22Rv1 (cell line): ENCODE results near the gene DHCR24.

ENCODE experiments used
- ZFX ChIP-seq: fragments of 450-650 bp; IDR thresholded peaks from 2 replicates; pipeline ENCODE4 v1.6.1; 2017; ENCODE audit warnings: antibody characterized with exemption, borderline replicate concordance
- TF ChIP-seq, protein P1 (sequence below): fragments of 450-650 bp; IDR thresholded peaks from 2 replicates; pipeline ENCODE4 v1.5.1; 2017; ENCODE audit warnings: mild to moderate bottlenecking

DNA sequence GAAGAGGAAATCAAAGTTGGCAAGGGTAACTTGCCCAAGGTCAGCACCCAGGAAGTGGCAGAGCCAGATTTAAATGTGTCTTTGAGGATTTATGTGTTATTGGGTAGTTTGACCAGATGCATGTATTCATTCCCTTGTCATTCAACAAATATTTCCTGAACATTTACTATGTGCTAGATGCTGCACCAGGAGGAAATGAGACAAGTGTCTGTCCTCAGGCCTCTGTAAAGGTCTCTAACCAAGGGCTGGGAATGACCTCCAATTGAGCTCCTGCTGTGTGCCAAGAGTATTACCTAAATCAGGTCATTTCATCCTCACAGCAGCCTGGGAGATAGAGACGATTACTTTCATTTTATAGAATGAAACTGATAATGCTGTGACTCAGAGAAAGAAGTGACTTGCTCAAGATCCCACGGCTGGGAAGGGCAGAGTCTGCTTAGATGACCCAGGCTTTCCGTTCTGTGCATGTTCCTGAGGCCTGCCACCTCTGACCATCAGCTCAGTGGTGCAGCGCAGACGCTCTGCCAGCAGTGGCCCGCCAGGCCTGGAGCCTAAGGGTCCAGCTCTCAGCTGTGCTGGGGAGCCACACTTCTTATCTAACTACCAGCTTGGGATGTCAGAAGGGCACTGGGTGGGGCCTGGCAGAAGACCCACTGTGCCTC, 82.4 kb downstream of the DHCR24 start:
- TF ChIP-seq, protein P1, sequence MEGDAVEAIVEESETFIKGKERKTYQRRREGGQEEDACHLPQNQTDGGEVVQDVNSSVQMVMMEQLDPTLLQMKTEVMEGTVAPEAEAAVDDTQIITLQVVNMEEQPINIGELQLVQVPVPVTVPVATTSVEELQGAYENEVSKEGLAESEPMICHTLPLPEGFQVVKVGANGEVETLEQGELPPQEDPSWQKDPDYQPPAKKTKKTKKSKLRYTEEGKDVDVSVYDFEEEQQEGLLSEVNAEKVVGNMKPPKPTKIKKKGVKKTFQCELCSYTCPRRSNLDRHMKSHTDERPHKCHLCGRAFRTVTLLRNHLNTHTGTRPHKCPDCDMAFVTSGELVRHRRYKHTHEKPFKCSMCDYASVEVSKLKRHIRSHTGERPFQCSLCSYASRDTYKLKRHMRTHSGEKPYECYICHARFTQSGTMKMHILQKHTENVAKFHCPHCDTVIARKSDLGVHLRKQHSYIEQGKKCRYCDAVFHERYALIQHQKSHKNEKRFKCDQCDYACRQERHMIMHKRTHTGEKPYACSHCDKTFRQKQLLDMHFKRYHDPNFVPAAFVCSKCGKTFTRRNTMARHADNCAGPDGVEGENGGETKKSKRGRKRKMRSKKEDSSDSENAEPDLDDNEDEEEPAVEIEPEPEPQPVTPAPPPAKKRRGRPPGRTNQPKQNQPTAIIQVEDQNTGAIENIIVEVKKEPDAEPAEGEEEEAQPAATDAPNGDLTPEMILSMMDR, result no peak
- no peak for TF ChIP-seq ZFX
